Measurements from ENCODE around the gene LRRC56. TPM values are rescaled to one million over a fixed set of nuclear protein-coding genes. Genes with fewer than 3 reads are reported as not detected.

Gene LRRC56
- total and polyA plus RNA-seq, 2 donors from 2014 or later, result 1.2 to 7.7 TPM

DNA sequence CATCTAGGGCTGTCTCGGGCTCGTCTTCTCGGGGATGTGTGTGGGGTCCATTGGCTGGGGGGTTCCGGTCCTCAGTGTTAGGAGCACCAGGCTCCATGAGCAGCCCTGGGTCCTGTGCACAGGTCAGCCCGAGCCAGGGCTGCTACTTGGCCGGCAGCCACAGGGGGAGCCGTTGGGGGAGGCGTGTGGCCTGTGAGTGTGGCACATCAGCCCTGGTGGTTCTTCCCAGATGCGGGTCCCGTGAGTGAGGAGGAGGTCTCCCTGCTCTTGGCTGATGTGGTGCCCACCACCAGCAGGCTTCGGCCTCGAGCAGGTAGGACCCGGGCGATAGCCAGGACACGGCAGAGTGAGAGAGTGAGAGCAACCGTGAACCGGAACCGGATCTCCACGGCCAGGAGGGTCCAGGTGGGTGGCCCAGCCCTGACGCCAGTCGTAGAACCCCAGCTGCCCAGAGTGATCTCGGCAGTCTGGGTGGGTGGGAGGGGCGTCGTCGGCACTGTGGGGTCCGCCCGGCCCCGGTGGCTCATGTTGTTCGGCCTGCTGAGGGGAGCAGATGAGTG, 59.9 kb downstream of the LRRC56 start:
- intact Hi-C loops (cut with DNase I), result no loop called here
- Histone ChIP-seq H3K4me1 (ENCODE audit: control insufficient read depth in 2 of 3, insufficient read depth in 2 of 3, low read depth in 1 of 3, low read length in 3 of 3) (no peaks in the 10 kb centered on the region), H3K27ac (ENCODE audit: low read depth in 2 of 2, low read length in 2 of 2) (no peak overlapping the region), H3K27me3 (ENCODE audit: control insufficient read depth, insufficient read depth, low read length) (no peaks in the 10 kb centered on the region), H3K4me3 (ENCODE audit: low read length in 3 of 3) (no peak overlapping the region), H3K36me3 (ENCODE audit: control insufficient read depth in 2 of 3, insufficient read depth in 3 of 3, low read length in 3 of 3) (peaks cover 0 to 42% (median 25%) of the 10 kb centered on the region in 3 donors), H3K9me3 (ENCODE audit: control insufficient read depth in 2 of 3, insufficient read depth in 1 of 3, low read length in 3 of 3) (no peaks in the 10 kb centered on the region), H3K9ac (ENCODE audit: low read length in 3 of 3) (no peak overlapping the region)
- TF ChIP-seq, protein P1, sequence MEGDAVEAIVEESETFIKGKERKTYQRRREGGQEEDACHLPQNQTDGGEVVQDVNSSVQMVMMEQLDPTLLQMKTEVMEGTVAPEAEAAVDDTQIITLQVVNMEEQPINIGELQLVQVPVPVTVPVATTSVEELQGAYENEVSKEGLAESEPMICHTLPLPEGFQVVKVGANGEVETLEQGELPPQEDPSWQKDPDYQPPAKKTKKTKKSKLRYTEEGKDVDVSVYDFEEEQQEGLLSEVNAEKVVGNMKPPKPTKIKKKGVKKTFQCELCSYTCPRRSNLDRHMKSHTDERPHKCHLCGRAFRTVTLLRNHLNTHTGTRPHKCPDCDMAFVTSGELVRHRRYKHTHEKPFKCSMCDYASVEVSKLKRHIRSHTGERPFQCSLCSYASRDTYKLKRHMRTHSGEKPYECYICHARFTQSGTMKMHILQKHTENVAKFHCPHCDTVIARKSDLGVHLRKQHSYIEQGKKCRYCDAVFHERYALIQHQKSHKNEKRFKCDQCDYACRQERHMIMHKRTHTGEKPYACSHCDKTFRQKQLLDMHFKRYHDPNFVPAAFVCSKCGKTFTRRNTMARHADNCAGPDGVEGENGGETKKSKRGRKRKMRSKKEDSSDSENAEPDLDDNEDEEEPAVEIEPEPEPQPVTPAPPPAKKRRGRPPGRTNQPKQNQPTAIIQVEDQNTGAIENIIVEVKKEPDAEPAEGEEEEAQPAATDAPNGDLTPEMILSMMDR (IDR thresholded peaks at IDR 0.05; ENCODE audit: borderline replicate concordance, extremely low read depth, insufficient read depth), result no peak
- DNase-seq, result no peak
- no peak for FAIRE-seq

DNA sequence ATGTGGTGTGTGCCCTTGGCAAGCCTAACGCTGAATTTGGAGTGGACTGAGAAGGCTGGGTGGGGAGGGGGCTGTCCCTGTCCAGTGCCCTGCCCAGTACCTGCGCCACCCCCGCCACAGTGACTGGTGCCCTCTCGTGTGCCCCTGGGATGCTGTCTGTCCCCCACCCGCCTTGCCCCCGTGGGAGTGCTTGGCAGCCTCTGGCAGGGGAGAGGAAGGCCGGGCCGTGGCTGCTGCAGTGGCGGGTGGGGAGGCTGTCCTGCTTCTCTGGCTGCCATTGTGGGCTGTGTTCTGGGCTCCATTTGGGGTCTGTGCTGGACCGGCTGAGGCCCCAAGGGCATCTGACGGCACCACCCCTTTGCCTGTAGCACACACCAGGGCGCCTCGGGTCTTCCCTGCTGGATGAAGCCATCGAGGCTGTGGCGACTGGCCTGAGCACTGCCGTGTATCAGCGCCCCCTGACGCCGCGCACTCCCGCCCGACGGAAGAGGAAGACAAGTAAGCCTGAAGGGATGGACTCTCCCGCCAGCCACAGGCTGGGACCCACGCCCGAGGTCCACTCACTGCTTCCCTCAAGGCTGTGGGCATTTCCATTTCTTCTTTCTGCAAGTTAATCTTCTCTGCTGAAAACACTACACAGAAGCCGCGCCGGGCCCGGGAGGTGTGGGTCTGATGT, 60.8 kb downstream of the LRRC56 start:
- TF ChIP-seq, protein P1 (IDR thresholded peaks at IDR 0.05; ENCODE audit: borderline replicate concordance, extremely low read depth, insufficient read depth), result no peak
- intact Hi-C loops (cut with DNase I), result no loop called here
- H3K4me1 ChIP-seq (ENCODE audit: control insufficient read depth in 2 of 3, insufficient read depth in 2 of 3, low read depth in 1 of 3, low read length in 3 of 3), result no peaks in the 10 kb centered on the region
- no peaks in the 10 kb centered on the region for H3K27me3 ChIP-seq (ENCODE audit: control insufficient read depth, insufficient read depth, low read length)
- FAIRE-seq, result no peak
- no peaks in the 10 kb centered on the region for H3K9me3 ChIP-seq (ENCODE audit: control insufficient read depth in 2 of 3, insufficient read depth in 1 of 3, low read length in 3 of 3)
- peaks cover 0 to 37% (median 17%) of the 10 kb centered on the region in 3 donors for H3K36me3 ChIP-seq (ENCODE audit: control insufficient read depth in 2 of 3, insufficient read depth in 3 of 3, low read length in 3 of 3)
- DNase-seq, result peak in 1 of 5 donors; percentile 33
- no peak overlapping the region for H3K27ac ChIP-seq (ENCODE audit: low read depth in 2 of 2, low read length in 2 of 2)
- no peak overlapping the region for H3K4me3 ChIP-seq (ENCODE audit: low read length in 3 of 3)
- no peak overlapping the region for H3K9ac ChIP-seq (ENCODE audit: low read length in 3 of 3)

DNA sequence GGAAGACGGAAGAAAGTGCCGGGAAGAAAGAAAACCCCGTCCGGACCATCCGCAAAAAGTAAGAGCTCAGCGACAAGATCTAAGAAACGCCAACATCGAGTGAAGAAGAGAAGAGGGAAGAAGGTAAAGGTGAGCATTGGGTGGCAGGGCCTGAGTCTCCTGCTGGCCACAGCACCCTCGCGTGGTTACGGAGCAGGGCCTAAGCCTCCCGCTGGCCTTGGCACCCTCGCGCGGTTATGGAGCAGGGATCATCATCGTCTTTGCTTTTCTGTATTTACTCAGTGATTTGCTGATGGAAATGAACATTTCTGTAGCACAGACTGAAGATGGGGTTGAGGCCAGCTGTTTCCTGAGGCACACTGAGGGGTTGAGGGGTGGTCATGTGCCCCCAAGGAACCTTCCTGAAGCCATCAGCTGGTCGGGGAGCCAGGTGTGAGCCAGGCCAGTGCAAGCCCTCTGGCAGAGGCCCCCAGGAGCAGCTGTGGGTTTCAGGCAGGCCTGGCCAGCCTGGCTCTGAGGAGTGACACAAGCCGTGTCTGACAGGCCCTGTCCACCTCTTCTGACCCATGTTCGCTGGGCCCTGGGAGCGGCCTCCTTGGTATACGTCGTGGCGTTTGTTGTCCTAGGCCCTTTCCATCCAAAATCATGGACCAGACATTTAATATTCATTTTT, 64.4 kb downstream of the LRRC56 start:
- no peak for FAIRE-seq
- Histone ChIP-seq H3K9ac (ENCODE audit: low read length in 3 of 3) (no peak overlapping the region), H3K27ac (ENCODE audit: low read depth in 2 of 2, low read length in 2 of 2) (no peak overlapping the region), H3K4me3 (ENCODE audit: low read length in 3 of 3) (no peak overlapping the region), H3K27me3 (ENCODE audit: control insufficient read depth, insufficient read depth, low read length) (no peaks in the 10 kb centered on the region), H3K36me3 (ENCODE audit: control insufficient read depth in 2 of 3, insufficient read depth in 3 of 3, low read length in 3 of 3) (peaks cover 2 to 44% (median 24%) of the 10 kb centered on the region in 3 donors), H3K9me3 (ENCODE audit: control insufficient read depth in 2 of 3, insufficient read depth in 1 of 3, low read length in 3 of 3) (no peaks in the 10 kb centered on the region), H3K4me1 (ENCODE audit: control insufficient read depth in 2 of 3, insufficient read depth in 2 of 3, low read depth in 1 of 3, low read length in 3 of 3) (no peaks in the 10 kb centered on the region)
- DNase-seq, result no peak
- TF ChIP-seq, protein P1 (IDR thresholded peaks at IDR 0.05; ENCODE audit: borderline replicate concordance, extremely low read depth, insufficient read depth), result no peak
- intact Hi-C loops (cut with DNase I), result no loop called here
